ENCODE results near the gene FBN1.

The FBN1 gene

DNA sequence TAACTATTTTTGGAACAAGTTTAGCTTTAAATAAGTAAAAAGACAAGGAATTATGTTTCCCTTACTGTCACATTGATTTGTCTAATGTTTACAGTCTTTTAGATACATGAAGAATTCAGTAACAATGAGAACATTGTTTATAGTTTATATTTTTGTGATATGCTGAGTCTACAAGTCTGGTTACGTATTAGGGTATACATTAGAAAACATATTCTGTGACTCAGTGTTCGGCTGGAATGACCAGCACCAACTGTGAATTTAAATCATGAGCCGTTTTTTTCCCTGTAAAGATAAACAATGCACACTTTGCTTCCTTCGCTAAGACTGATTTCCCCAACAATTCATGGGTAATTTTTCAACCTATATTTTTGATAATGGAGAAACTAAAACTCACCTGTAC, 182.8 kb downstream of the FBN1 start:
- no peak for DNase-seq

- no peak for DNase-seq
Observed at GRCh38 chr15:48459571-48460442, 185.7 kb downstream of the FBN1 start.

GRCh38 chr15:48458876-48459275, 186.6 kb downstream of the FBN1 start:
- DNase-seq: no peak

DNA sequence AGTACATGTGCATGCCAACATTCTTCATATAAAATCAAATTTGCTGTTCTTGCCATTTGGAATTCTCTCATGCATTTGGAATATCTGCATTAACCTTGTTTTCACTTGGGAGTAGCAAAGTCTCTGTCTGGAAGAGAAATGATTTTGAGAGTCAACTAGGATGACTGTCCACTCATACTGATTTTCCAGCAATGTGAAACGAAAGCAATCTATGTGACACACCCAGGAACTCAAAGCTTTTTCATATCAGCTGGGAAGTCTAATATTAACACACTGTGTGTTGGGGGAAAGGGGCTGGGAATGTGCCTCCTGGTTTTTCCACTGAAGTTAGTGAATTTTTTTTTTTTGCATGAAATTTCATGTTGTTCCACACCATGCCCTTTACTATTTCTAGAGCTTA, 189.4 kb downstream of the FBN1 start:
- no peak for DNase-seq

GRCh38 chr15:48451736-48452135, 193.8 kb downstream of the FBN1 start:
- no peak for DNase-seq

DNA sequence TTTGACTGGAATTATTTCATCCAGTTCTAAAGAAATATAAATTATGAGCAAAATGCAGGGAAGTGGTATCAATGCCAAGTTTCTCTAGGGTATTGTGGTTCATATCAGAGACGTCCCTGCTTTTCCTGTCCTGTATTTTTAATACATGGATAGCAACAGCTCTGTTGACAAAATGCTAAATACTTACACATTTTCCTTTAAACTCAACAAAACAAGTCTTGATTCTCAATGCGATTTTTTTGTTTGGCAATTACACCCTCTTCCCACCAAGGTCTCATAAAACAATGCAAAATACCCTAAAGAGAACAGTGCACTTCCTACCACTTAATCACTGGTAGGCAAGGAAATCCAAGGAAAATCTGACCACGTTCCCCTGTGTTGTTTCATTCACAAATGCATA, 194.3 kb downstream of the FBN1 start:
- no peak for DNase-seq

DNA sequence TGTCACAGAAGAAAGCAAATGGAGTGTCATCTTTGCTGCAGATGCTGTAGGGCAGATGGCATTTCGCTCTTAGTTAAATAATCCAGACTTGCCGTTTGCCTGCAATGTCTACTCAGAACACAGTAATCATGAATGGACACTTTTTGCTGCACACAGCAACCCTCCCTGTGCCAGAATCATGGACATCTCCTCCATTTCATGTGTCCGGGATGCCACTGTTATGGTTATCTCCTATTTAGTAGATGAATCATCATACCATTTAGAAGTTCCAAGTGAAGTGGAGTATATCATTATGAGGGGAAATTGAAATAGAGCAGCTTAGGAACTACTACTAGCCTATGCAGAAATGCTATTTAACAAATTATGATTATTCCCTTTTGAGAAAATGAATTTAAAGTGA, 195.8 kb downstream of the FBN1 start:
- no peak for DNase-seq

DNA sequence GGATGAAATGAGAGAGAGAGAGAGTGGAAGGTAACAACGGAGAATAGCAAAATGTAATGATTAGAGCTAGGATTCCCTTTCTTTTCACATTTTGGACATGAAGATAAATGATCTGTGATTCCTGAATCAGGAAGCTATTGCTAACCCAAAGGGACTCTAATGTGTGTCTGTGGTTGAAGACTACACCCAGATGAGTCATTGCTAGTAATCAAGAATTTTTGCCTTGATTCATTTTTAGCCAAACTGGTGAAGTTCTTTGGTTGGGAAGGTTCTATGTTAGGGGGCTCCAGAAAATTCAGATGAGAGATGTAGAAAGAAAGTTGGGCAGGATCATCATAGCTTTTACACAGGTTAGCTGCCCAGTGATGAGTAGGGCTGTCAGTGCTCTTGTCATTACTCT, 197.9 kb downstream of the FBN1 start:
- no peak for DNase-seq

- no peak for DNase-seq
Observed at GRCh38 chr15:48447058-48447457, 198.5 kb downstream of the FBN1 start.

DNA sequence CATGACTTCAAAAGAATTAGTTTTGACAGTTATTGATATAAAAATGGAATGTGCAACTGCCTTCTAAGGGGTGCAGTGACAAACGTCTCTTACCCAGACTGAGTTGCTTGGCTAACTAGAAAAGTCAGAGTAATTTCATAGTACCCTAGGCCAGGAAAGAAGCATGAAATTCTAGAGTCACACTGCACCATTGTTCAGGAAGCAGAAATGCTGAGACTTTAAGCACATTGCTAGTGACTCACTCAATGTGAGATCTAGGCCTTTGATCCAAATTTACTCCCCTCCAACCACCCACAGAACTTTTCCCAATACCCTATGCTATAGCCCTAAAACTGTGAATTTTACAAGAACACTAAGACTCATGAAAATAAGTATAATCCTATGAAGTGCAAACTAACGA, 203.5 kb downstream of the FBN1 start:
- DNase-seq: no peak

DNA sequence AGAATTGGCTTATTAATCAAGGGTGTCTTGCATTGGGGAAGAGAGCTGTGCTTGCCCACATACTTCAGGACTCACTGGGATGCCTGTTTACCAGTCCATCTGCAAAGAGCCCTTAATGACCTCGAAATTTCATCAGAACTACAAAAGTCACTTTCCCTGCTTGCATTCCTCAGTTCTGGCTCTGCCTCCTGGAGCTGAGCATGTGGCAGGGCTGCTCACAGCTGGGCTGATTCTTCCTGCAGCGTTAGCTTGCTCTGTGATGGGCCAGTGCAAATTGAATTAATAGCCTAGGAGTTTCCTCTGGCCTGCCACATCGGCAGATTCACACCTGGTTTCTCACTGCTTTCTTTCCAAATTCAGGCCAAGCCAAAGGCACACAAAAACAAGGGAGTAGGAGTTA, 205.4 kb downstream of the FBN1 start:
- DNase-seq: no peak

GRCh38 chr15:48437178-48437577, 208.3 kb downstream of the FBN1 start:
- DNase-seq: no peak

- DNase-seq: no peak
Observed at GRCh38 chr15:48435321-48435720, 210.2 kb downstream of the FBN1 start.

DNA sequence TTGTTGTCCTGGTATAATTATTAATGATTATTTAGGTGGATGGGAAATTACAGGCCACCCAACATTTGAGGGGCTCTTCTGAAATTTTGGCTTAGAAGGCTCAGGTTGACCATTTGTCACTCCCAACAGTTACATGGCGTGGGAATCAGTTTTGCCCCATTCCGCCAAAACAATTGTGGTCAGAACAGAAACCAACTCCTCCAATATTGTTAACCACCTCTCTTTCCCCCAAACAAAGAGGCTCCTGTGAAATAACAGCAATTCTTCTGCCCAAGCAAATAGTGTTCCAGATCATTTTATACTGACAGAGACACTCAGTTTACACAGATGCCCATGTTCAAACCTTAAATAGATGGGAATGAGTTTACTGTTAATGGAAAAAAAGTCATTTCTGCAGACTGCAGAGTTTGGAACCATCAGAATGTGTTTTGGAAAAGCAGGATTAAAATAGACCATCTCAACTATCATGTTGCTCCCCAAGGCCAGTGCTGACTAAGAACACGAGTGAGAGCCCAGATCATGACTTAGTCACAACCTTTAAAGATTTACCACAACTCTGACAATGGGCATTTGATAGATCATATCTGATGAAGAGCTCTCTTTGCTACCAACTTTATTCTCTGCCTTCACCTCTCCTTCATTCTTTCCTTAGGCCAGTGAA, 212.2 kb downstream of the FBN1 start:
- DNase-seq: no peak

DNA sequence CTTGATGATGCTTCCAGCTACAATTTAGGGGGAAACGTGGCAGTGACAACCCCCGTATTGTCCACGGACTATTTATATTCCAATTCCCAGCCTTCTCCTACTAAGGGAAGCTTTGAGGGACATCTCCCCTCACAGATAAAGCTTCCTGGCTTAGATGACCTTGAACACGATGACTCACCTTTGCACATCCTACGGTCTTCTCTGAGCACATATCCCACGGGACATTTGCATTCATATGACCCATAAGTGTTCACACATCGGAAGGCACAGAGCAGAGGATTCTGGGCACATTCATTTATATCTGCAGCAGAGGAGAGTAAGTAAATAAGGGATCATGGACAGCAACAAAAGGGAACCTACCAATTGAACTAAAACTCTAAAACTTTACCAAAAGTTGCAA, 212.8 kb downstream of the FBN1 start:
- no peak for DNase-seq

- DNase-seq: no peak
Observed at GRCh38 chr15:48427960-48428547, 217.5 kb downstream of the FBN1 start.

DNA sequence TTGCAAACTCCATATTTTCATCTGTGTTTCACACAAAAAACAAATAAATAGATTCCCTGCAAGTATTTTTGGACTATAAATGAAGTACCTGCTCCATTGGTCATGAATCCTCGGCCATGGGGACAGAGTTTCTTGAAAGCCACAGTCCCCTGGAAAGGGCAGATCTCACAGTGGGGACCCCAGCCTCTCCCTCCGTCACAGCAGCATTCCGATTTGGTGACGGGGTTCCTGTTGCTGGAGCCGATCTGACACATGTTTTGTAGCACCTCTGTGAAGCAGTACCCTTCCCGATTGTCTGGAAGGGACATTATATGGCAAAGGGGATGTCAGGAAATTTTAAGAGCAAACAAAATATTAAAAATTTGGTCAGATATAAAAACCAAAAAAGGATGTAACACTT, 218.0 kb downstream of the FBN1 start:
- no peak for DNase-seq

GRCh38 chr15:48426941-48427340, 218.6 kb downstream of the FBN1 start:
- no peak for DNase-seq

GRCh38 chr15:48426044-48426443, 219.5 kb downstream of the FBN1 start:
- DNase-seq: no peak

DNA sequence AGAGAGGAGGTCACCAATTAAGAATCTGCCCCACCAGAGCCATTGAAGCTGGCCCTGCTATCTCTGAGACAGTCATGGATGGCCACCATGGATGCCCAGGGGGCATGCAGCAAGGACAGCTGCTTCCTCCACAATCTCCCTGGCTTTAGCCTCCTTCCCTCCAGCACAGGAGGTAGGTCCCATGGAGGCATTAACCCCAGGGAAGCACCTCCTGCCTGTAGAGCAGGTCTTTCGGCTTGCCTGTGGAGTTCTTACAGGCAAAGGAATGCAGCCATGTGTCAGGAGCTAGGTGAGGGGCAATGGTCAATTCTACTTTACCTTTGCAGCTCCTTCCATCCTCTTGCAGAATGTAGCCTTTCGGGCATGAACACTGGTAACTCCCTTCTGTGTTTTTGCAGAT, 220.5 kb downstream of the FBN1 start:
- no peak for DNase-seq

GRCh38 chr15:48423896-48424475, 221.5 kb downstream of the FBN1 start:
- DNase-seq: no peak

GRCh38 chr15:48423342-48423741, 222.2 kb downstream of the FBN1 start:
- DNase-seq: no peak

GRCh38 chr15:48422401-48422800, 223.1 kb downstream of the FBN1 start:
- no peak for DNase-seq

DNA sequence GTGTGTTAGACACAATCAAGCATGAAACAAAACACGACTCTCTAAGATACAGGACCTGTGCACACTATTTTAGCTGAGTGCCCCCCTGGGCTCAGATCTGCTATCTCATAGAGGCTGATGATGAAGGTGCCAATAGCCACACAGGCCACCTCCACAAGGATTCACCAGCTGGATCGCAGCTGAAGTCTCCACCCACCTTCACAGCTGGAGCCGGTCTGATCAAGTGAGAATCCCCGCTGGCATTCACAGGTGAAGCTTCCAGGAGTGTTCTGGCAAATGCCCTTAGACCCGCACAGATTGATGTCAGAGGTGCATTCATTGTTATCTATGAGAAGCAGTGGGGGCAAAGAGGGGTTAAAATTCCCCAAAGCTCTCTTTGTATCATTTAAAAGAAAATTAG, 224.1 kb downstream of the FBN1 start:
- no peak for DNase-seq
